RWPE2 (cell line): ENCODE results near the gene DUSP8.

Experiments used
- ATAC-seq: fragments of 200-7000 bp; cut with Tn5 transposase; 3 replicates; pipeline ENCODE4 v1.9.1; 2021; ENCODE audit warnings: low read depth
- DNase-seq: peaks from one replicate; pipeline ENCODE4 v3.0.0-alpha.2; 2020; ENCODE audit warnings: low spot score
- H3K27ac ChIP-seq: fragments of 450-650 bp; 2 replicates; pipeline ENCODE4 v1.5.1; 2017; ENCODE audit warnings: mild to moderate bottlenecking; ENCODE audit not compliant: poor library complexity, severe bottlenecking
- H3K27me3 ChIP-seq: fragments of 250-450 bp; sonication (Bioruptor Pico); 2 replicates; pipeline ENCODE4 v1.5.1; 2021; ENCODE audit warnings: mild to moderate bottlenecking, moderate library complexity; ENCODE audit not compliant: insufficient read depth, poor library complexity, severe bottlenecking
- H3K36me3 ChIP-seq: fragments of 250-450 bp; sonication (Bioruptor Pico); 2 replicates; pipeline ENCODE4 v1.5.1; 2020; ENCODE audit warnings: low read depth, mild to moderate bottlenecking, moderate library complexity
- H3K4me1 ChIP-seq: fragments of 250-450 bp; sonication (Bioruptor Pico); 2 replicates; pipeline ENCODE4 v1.5.1; 2021; ENCODE audit warnings: mild to moderate bottlenecking, moderate library complexity; ENCODE audit not compliant: insufficient read depth, poor library complexity, severe bottlenecking
- H3K4me3 ChIP-seq: fragments of 250-450 bp; sonication (Bioruptor Pico); 2 replicates; pipeline ENCODE4 v1.5.1; 2021; ENCODE audit warnings: mild to moderate bottlenecking, moderate library complexity; ENCODE audit not compliant: severe bottlenecking
- H3K9me3 ChIP-seq: fragments of 250-450 bp; sonication (Bioruptor Pico); 2 replicates; pipeline ENCODE4 v1.5.1; 2021; ENCODE audit warnings: mild to moderate bottlenecking, moderate library complexity; ENCODE audit not compliant: severe bottlenecking
- CTCF ChIP-seq: fragments of 450-650 bp; IDR thresholded peaks from one replicate; pipeline ENCODE4 v1.5.1; 2017; ENCODE audit warnings: mild to moderate bottlenecking, moderate library complexity; ENCODE audit not compliant: poor library complexity, severe bottlenecking

DUSP8 gene

GRCh38 chr11:1561266-1561665 lies 10.8 kb downstream of the DUSP8 start:
- no peak for ATAC-seq
- no peak for DNase-seq
- Histone ChIP-seq H3K4me3 (no peak overlapping the region), H3K9me3 (no peaks in the 10 kb centered on the region), H3K27ac (no peak overlapping the region), H3K36me3 (no peaks in the 10 kb centered on the region), H3K4me1 (peaks cover 22% of the 10 kb centered on the region), H3K27me3 (no peaks in the 10 kb centered on the region)
- TF ChIP-seq CTCF: no peak

GRCh38 chr11:1560649-1561251 lies 11.3 kb downstream of the DUSP8 start:
- no peaks in the 10 kb centered on the region for H3K36me3 ChIP-seq
- no peak overlapping the region for H3K27ac ChIP-seq
- ATAC-seq (no peak), DNase-seq (no peak)
- no peaks in the 10 kb centered on the region for H3K27me3 ChIP-seq
- H3K4me3 ChIP-seq: no peak overlapping the region
- H3K4me1 ChIP-seq: peaks cover 22% of the 10 kb centered on the region
- no peak for TF ChIP-seq CTCF
- no peaks in the 10 kb centered on the region for H3K9me3 ChIP-seq

DNA sequence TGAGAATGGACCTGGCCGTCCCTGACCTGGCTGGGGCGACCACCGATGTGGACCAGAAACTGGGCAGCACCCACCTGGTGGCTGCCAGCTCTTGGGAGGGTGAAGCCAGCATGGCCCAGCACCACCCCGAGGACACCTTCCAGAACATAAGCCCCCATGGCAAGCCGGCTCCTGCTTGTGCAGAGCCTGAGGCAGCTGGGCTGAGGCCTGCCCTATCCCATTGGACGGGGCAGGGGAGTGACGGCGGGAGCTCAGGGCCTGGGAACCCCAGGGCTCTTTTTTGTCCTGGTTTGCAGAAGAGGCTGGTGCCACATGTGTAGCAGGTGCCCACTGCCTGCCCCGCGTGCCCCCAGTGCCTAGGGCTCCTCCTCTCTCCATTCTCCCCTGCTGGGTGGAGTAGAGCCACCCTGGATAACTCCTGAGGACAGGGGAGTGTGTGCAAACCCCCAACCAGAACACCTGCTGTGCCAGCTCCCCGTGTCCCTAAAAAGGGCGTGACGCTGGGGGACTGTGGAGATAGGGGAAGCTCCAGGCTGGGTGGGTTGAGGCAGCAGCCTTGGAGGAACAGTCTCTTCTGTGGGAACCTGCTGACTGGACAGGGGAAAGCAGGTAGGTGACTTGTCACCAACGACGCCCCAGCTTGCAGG lies 11.9 kb downstream of the DUSP8 start:
- peak; percentile 55 for DNase-seq
- no peak for TF ChIP-seq CTCF
- peak overlapping the region; percentile 80 for H3K27ac ChIP-seq
- H3K4me1 ChIP-seq: peaks cover 22% of the 10 kb centered on the region
- no peaks in the 10 kb centered on the region for H3K9me3 ChIP-seq
- no peak for ATAC-seq
- no peaks in the 10 kb centered on the region for H3K36me3 ChIP-seq
- H3K27me3 ChIP-seq: no peaks in the 10 kb centered on the region
- H3K4me3 ChIP-seq: no peak overlapping the region

GRCh38 chr11:1559111-1559951 lies 12.7 kb downstream of the DUSP8 start:
- Histone ChIP-seq H3K4me1 (peaks cover 22% of the 10 kb centered on the region), H3K4me3 (no peak overlapping the region), H3K36me3 (no peaks in the 10 kb centered on the region), H3K27me3 (no peaks in the 10 kb centered on the region), H3K27ac (peak overlapping the region; percentile 80), H3K9me3 (no peaks in the 10 kb centered on the region)
- DNase-seq: peak; percentile 92
- ATAC-seq: peak; percentile 72
- TF ChIP-seq CTCF: no peak
